Heart left ventricle (tissue), 13 donors: ENCODE data around the gene CNN2.

Experiments used
- POLR2A ChIP-seq, 2 donors: fragments of 450-650 bp; IDR thresholded peaks; one replicate each; pipeline ENCODE4 v1.6.1; 2017; ENCODE audit warnings: antibody characterized with exemption in 2 of 2, mild to moderate bottlenecking in 2 of 2, moderate library complexity in 2 of 2
- TF ChIP-seq, protein P1 (sequence below), 12 donors: fragments of 200-600 bp; sonication (generic) in 4 of 12; IDR thresholded peaks; one replicate each; pipeline versions ENCODE4 v1.5.0 to v1.8.0; 2018 to 2022; ENCODE audit warnings: antibody characterized with exemption in 12 of 12, mild to moderate bottlenecking in 5 of 12
- donor health status: ischemic (EF 13 %, LVEDD 7.1; RV severe dilation, severe dysfunction).
- donor health status: DM: no; HTN: yes; CAD: no.
- donor health status: DM: no; HTN: no; CAD: no.
- donor health status: ischemic (EF 25% LVEDD 6.9; RV normal size, moderate dysfunction).
- donor health status: ischemic (EF 25% LVEDD 5.7; RV mildly dilated, moderate dysfunction).
- donor health status: ischemic (EF 35%, LVEDD 5.7; RV mildly dilated, moderate dysfunction).
- donor health status: nonischemic (EF 11% LVEDD 7.7; RV severe dilation, severe dysfunction).
- donor health status: DM: yes; HTN: yes; CAD: no.
- donor health status: PGD.
- donor health status: ischemic (EF 29% LVEDD 5.4; RV normal size, mild dysfunction).
- donor health status: nonischemic (EF 23%, LVEDD 6.1; RV moderate dilation, normal function).

- no peak for TF ChIP-seq POLR2A (IDR thresholded peaks at IDR 0.05)
- TF ChIP-seq, protein P1, sequence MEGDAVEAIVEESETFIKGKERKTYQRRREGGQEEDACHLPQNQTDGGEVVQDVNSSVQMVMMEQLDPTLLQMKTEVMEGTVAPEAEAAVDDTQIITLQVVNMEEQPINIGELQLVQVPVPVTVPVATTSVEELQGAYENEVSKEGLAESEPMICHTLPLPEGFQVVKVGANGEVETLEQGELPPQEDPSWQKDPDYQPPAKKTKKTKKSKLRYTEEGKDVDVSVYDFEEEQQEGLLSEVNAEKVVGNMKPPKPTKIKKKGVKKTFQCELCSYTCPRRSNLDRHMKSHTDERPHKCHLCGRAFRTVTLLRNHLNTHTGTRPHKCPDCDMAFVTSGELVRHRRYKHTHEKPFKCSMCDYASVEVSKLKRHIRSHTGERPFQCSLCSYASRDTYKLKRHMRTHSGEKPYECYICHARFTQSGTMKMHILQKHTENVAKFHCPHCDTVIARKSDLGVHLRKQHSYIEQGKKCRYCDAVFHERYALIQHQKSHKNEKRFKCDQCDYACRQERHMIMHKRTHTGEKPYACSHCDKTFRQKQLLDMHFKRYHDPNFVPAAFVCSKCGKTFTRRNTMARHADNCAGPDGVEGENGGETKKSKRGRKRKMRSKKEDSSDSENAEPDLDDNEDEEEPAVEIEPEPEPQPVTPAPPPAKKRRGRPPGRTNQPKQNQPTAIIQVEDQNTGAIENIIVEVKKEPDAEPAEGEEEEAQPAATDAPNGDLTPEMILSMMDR (IDR thresholded peaks at IDR 0.05) = no peak
Observed at GRCh38 chr19:1065606-1066109, 39.2 kb downstream of the CNN2 start.
